Thymus (tissue), 14 donors: ENCODE measurements around the gene KCTD12. TPM values are rescaled to one million over a fixed set of nuclear protein-coding genes. Genes with fewer than 3 reads are reported as not detected.

Source experiments
- DNase-seq, 9 donors: peaks; one replicate each; pipeline ENCODE4 v3.0.0-alpha.2; 2013; ENCODE audit warnings: low spot score in 9 of 9, low read depth in 6 of 9, missing footprints in 1 of 9
- H3K27ac ChIP-seq, 2 donors: one replicate each; pipeline ENCODE4 v1.5.1; 2013; ENCODE audit warnings: control low read depth in 1 of 2, low read depth in 1 of 2, low read length in 1 of 2, mild to moderate bottlenecking in 1 of 2, moderate library complexity in 1 of 2
- H3K27me3 ChIP-seq, 2 donors: one replicate each; pipeline ENCODE4 v1.5.1; 2013; ENCODE audit warnings: low read length in 1 of 2; ENCODE audit not compliant: control insufficient read depth in 2 of 2, insufficient read depth in 1 of 2
- H3K36me3 ChIP-seq, 2 donors: one replicate each; pipeline ENCODE4 v1.5.1; 2013; ENCODE audit warnings: low read length in 1 of 2, mild to moderate bottlenecking in 1 of 2, moderate library complexity in 1 of 2; ENCODE audit not compliant: control insufficient read depth in 2 of 2, insufficient read depth in 2 of 2
- H3K4me1 ChIP-seq, 2 donors: one replicate each; pipeline ENCODE4 v1.5.1; 2013; ENCODE audit warnings: low read length in 2 of 2; ENCODE audit not compliant: control insufficient read depth in 2 of 2, insufficient read depth in 2 of 2
- H3K4me3 ChIP-seq, 2 donors: one replicate each; pipeline ENCODE4 v1.5.1; 2013; ENCODE audit warnings: low read length in 2 of 2, control low read depth in 1 of 2, mild to moderate bottlenecking in 1 of 2
- H3K9me3 ChIP-seq, 2 donors: one replicate each; pipeline ENCODE4 v1.5.1; 2013; ENCODE audit warnings: low read length in 1 of 2, mild to moderate bottlenecking in 1 of 2; ENCODE audit not compliant: control insufficient read depth in 2 of 2, insufficient read depth in 1 of 2
- WGBS: extraction: QIAGEN DNeasy Blood & Tissue Kit; methylation state at CpG from one replicate; pipeline ENCODE4 v1.1.7; 2013; 5-methylcytosine and 5-hydroxymethylcytosine counted together
- long read RNA-seq, 10 donors: transcript quantifications; one replicate each; lab custom pipeline, GENCODE V29; 2026
- polyA plus RNA-seq: library from polyadenylated mRNA; stranded (reverse); fragments of 200-250 nt; gene quantifications from one replicate; pipeline ENCODE4 v1.2.3, GENCODE V29; 2013
- total RNA-seq: library from RNA; stranded (reverse); fragments of 120-200 nt; gene quantifications from one replicate; pipeline ENCODE4 v1.2.4, GENCODE V29; 2013
- donor health status: healthy.

KCTD12 gene
- total RNA-seq (16.7 TPM), polyA plus RNA-seq (35.4 TPM)
- long read RNA-seq, donor 1, full-length matches to known transcripts = 7 of 7 reads
- long read RNA-seq, donor 1, partial matches to known transcripts = 0 of 7 reads
- long read RNA-seq, donor 1, other reads (novel, unspliced or antisense) = 0 of 7 reads
- long read RNA-seq, donor 2 = 0 reads
- long read RNA-seq, donor 3, full-length matches to known transcripts = 32 of 32 reads
- long read RNA-seq, donor 3, partial matches to known transcripts = 0 of 32 reads
- long read RNA-seq, donor 3, other reads (novel, unspliced or antisense) = 0 of 32 reads
- long read RNA-seq, donor 4, full-length matches to known transcripts = 29 of 29 reads
- long read RNA-seq, donor 4, partial matches to known transcripts = 0 of 29 reads
- long read RNA-seq, donor 4, other reads (novel, unspliced or antisense) = 0 of 29 reads
- long read RNA-seq, donor 5, full-length matches to known transcripts = 45 of 45 reads
- long read RNA-seq, donor 5, partial matches to known transcripts = 0 of 45 reads
- long read RNA-seq, donor 5, other reads (novel, unspliced or antisense) = 0 of 45 reads
- long read RNA-seq, donor 6, full-length matches to known transcripts = 27 of 27 reads
- long read RNA-seq, donor 6, partial matches to known transcripts = 0 of 27 reads
- long read RNA-seq, donor 6, other reads (novel, unspliced or antisense) = 0 of 27 reads
- long read RNA-seq, donor 7, full-length matches to known transcripts = 41 of 41 reads
- long read RNA-seq, donor 7, partial matches to known transcripts = 0 of 41 reads
- long read RNA-seq, donor 7, other reads (novel, unspliced or antisense) = 0 of 41 reads
- long read RNA-seq, donor 8, full-length matches to known transcripts = 20 of 20 reads
- long read RNA-seq, donor 8, partial matches to known transcripts = 0 of 20 reads
- long read RNA-seq, donor 8, other reads (novel, unspliced or antisense) = 0 of 20 reads
- long read RNA-seq, donor 9, full-length matches to known transcripts = 19 of 19 reads
- long read RNA-seq, donor 9, partial matches to known transcripts = 0 of 19 reads
- long read RNA-seq, donor 9, other reads (novel, unspliced or antisense) = 0 of 19 reads
- long read RNA-seq, donor 10, full-length matches to known transcripts = 18 of 18 reads
- long read RNA-seq, donor 10, partial matches to known transcripts = 0 of 18 reads
- long read RNA-seq, donor 10, other reads (novel, unspliced or antisense) = 0 of 18 reads

DNA sequence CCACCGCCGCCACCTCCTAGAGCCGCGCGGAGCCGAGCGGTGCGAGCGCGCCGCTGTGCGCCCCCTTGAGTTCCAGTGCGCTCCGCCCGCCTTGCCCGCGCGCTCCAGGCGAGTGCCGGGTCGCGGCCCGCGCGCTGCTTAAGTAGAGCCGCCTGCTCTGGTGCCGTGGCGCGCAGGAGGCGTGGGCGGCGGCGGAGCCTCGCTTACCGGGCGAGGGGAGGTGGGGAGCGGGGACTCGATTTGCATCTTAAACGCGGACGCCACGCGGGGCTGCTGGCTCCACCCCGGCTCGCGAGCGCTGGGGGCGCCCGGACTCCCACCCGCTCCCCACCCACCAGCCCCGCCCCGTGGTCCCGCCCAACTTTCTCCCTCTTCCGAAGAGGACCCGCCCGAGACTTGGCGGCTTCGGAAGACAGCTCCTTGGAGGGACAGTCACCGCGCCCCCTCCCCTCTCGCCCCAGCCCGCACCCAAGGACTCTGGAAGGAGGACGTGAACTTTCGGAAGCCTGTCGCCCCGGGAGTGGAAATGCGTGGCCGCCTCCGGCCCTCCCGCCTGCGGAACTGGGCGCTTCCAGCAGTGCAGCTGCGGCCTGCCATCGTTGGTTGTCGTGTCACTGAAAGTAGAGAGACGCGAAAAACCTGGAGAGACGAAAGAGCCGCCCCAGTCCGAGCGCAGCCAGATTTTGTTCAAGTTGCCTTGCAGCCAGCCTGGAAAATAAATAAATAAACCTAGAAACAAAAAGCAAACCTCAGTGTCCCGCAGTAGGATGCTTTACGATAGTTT is at the start of gene KCTD12:
Gene KCTD12 (minus strand): TSS at position 114 of the 784 bp plus-strand sequence. CDS start 257 bp downstream, outside the sequence.
- Histone ChIP-seq H3K4me1 (peaks cover 8 to 22% of the 10 kb centered on the region in 2 donors), H3K36me3 (no peaks in the 10 kb centered on the region), H3K9me3 (peaks cover 0 to 3% of the 10 kb centered on the region in 2 donors), H3K27ac (peak within 1 kb of the TSS; percentile 80 to 86), H3K27me3 (peaks cover 0 to 28% of the 10 kb centered on the region in 2 donors), H3K4me3 (peak within 1 kb of the TSS; percentile 72 to 77)
- 1% methylated on average over 83 of the region's 83 CpGs for WGBS
- DNase-seq = peak; percentile 51 to 93 (median 80)

DNA sequence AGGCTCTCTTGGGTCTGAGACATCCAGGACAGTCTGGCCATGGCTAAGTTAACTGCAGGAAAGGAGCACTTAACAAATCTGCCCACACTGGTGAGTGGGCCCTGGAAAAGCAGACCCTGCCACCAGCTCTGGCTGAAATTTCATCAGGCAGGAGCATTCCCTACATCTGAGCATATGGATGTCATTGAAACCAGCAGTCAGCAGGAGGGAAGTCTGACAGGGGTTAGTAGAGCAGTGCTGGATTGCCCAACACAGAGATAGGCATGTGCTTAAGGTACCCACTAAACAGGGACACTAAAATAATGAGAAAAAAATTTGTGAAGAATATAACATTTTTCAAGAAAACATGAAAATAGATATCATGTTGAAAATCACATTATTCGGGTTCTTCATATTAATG is 48.5 kb upstream of the KCTD12 start:
- H3K27ac ChIP-seq = no peak overlapping the region
- 99% methylated on average over 1 of the region's 1 CpG for WGBS
- no peaks in the 10 kb centered on the region for H3K9me3 ChIP-seq
- H3K36me3 ChIP-seq = no peaks in the 10 kb centered on the region
- no peaks in the 10 kb centered on the region for H3K27me3 ChIP-seq
- H3K4me3 ChIP-seq = no peak overlapping the region
- DNase-seq = no peak
- H3K4me1 ChIP-seq = no peaks in the 10 kb centered on the region

DNA sequence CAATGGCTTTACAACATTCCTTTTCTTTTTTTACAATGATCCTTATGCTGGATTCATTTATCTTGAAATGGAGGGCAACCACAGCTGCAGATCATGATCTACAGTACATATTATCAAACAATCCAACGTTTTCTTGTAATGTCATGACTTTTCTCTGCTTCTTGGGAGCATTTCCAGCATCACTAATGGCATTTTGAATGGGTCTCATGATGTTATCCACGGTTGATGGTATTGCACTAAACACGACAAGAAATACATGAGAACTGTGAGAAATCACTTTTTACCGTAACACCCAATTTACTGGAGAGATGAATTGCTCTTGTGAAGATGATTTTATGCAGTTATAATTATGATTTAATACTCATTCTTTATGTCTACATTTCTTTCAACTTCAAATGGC is 45.9 kb upstream of the KCTD12 start:
- Histone ChIP-seq H3K27ac (no peak overlapping the region), H3K36me3 (no peaks in the 10 kb centered on the region), H3K4me3 (no peak overlapping the region), H3K9me3 (no peaks in the 10 kb centered on the region), H3K27me3 (no peaks in the 10 kb centered on the region), H3K4me1 (no peaks in the 10 kb centered on the region)
- no peak for DNase-seq
- 64% methylated on average over 4 of the region's 4 CpGs for WGBS

DNA sequence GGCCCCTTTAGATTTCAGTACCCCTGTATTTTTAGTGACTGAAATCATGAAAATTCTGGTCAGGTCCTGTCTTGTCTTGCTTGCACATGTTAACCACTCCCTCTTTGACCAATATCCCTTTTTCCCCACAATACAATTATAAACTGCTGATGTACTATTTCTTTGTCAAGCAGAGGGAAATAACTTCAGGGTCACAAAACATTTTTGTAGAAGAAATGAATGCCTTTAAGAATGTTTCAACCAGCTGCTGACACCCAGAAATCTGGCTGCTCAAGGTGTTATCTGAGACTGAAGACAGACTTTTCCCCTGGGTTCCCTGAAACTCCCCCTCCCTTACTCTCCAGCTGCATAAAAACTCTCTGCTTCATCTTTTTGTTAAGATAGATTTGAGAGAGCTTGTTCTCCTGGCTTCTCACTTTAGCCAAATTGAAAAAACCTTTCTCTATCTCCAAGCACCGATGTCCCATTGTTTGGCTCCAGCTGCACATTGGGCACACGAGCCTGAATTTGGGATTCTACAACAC is 43.7 kb upstream of the KCTD12 start:
- H3K27ac ChIP-seq = no peak overlapping the region
- WGBS = 94% methylated on average over 2 of the region's 2 CpGs
- no peak overlapping the region for H3K4me3 ChIP-seq
- no peaks in the 10 kb centered on the region for H3K4me1 ChIP-seq
- H3K27me3 ChIP-seq = no peaks in the 10 kb centered on the region
- no peaks in the 10 kb centered on the region for H3K9me3 ChIP-seq
- DNase-seq = no peak
- H3K36me3 ChIP-seq = no peaks in the 10 kb centered on the region

DNA sequence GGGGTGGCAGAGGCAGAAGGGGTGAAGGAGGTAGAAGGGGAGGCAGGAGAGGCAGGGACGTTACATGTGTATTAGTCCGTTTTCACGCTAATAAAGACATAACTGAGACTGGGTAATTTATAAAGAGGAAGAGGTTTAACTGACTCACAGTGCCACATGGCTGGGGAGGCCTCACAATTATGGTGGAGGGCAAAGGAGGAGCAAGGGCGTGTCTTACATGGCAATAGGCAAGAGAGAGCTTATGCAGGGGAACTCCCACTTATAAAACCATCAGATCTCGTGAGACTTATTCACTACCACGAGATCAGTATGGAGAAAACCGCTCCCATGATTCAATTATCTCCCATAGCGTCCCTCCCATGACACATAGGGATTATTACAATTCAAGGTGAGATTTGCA is 43.1 kb upstream of the KCTD12 start:
- no peaks in the 10 kb centered on the region for H3K36me3 ChIP-seq
- H3K4me3 ChIP-seq = no peak overlapping the region
- DNase-seq = no peak
- no peak overlapping the region for H3K27ac ChIP-seq
- WGBS = 96% methylated on average over 8 of the region's 8 CpGs
- H3K27me3 ChIP-seq = no peaks in the 10 kb centered on the region
- H3K9me3 ChIP-seq = no peaks in the 10 kb centered on the region
- no peaks in the 10 kb centered on the region for H3K4me1 ChIP-seq

DNA sequence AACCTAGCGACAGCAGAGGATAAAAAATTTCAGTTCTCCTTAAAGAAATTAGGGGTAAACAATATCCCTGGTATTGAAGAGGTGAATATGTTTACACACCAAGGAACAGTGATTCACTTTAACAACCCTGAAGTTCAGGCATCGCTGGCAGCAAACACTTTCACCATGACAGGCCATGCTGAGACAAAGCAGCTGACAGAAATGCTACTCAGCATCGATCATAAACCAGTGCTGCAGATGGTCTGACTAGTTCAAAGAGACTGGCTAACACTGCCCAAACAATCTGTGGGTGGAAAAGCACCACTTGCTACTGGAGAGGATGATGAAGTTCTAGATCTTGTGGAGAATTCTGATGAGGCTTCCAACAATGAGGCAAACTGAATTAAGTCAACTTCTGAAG is 42.3 kb upstream of the KCTD12 start:
- Histone ChIP-seq H3K27me3 (no peaks in the 10 kb centered on the region), H3K4me3 (no peak overlapping the region), H3K4me1 (no peaks in the 10 kb centered on the region), H3K9me3 (no peaks in the 10 kb centered on the region), H3K27ac (no peak overlapping the region), H3K36me3 (no peaks in the 10 kb centered on the region)
- DNase-seq = no peak
- WGBS = 96% methylated on average over 3 of the region's 3 CpGs

DNA sequence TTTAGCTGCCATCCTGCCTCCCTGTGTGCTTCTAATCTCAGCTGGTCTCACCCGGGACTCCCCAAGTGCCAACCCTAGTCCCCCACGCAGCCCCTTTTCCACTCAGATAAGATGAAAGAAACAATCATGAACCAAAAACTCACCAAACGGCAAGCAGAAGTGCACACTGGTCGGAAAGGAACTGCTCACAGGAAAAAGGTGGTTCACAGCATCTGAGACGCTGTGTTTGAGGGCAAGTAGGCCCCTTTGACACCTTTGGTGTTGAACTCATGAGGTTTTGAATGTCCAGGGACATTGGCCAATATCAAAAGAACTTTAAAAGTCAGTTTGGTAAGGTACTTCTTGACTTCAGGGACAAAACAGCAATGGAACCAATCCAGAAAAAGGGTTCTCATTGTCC is 41.8 kb upstream of the KCTD12 start:
- H3K9me3 ChIP-seq = no peaks in the 10 kb centered on the region
- no peaks in the 10 kb centered on the region for H3K36me3 ChIP-seq
- WGBS = 29% methylated on average over 5 of the region's 5 CpGs
- no peak overlapping the region for H3K4me3 ChIP-seq
- H3K27ac ChIP-seq = no peak overlapping the region
- DNase-seq = no peak
- no peaks in the 10 kb centered on the region for H3K4me1 ChIP-seq
- H3K27me3 ChIP-seq = no peaks in the 10 kb centered on the region

DNA sequence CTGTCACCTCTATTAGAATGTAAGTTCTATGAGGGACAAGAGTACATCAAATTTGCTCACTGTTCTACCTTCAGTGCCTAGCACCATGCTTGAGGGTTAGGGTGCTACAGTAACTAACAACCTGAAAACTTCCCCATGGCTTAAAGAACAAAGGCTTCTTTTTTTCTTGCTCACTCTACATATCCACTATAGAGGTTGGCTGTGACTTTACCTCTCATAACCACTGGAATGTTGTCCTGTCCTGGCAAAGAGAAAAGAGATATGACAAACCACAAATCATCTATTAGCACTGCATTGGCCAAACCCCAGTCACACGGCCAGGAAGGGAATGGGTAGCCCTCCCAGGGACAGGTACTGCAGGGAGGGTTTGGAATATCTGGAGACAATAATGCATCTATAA is 38.9 kb upstream of the KCTD12 start:
- Histone ChIP-seq H3K27ac (no peak overlapping the region), H3K4me1 (no peaks in the 10 kb centered on the region), H3K9me3 (no peaks in the 10 kb centered on the region), H3K4me3 (no peak overlapping the region), H3K27me3 (no peaks in the 10 kb centered on the region), H3K36me3 (no peaks in the 10 kb centered on the region)
- 90% methylated on average over 1 of the region's 1 CpG for WGBS
- DNase-seq = no peak
